Body of pancreas (tissue), 4 donors: Measurements from ENCODE around the gene ATXN7. TPM values are rescaled to one million over a fixed set of nuclear protein-coding genes. Genes with fewer than 3 reads are reported as not detected.

ENCODE experiments used
- ATAC-seq: fragments of 150-250 bp; one replicate; pipeline ENCODE4 v1.9.1; 2016
- DNase-seq, 4 donors: peaks; one replicate each; pipeline ENCODE4 v3.0.0-alpha.2; 2019
- H3K27ac ChIP-seq, 4 donors: fragments of 200-600 bp; sonication (generic); 1 replicate in 3 of 4; 2 replicates in 1 of 4; pipeline versions ENCODE4 v1.5.1 to v1.6.1; 2016 to 2019; ENCODE audit warnings: mild to moderate bottlenecking in 1 of 4, mixed read lengths in 1 of 4, moderate library complexity in 1 of 4
- H3K27me3 ChIP-seq, 2 donors: fragments of 200-600 bp; sonication (generic); one replicate each; pipeline ENCODE4 v1.6.0; 2016; ENCODE audit warnings: mild to moderate bottlenecking in 1 of 2
- H3K36me3 ChIP-seq, 2 donors: fragments of 200-600 bp; sonication (generic); replicated peaks in 1 of 2; 2 replicates each; pipeline ENCODE4 v1.5.1; 2016; ENCODE audit warnings: low read depth in 2 of 2; ENCODE audit not compliant: insufficient read depth in 1 of 2
- H3K4me1 ChIP-seq: fragments of 200-600 bp; sonication (generic); one replicate; pipeline ENCODE4 v1.6.0; 2016
- H3K4me3 ChIP-seq, 2 donors: fragments of 200-600 bp; sonication (generic); 1 replicate in 1 of 2; 2 replicates in 1 of 2; pipeline ENCODE4 v1.5.1; 2016 to 2019
- H3K9me3 ChIP-seq, 3 donors: fragments of 200-600 bp; sonication (generic); 1 replicate in 2 of 3; 2 replicates in 1 of 3; pipeline ENCODE4 v1.5.1; 2016
- CTCF ChIP-seq, 7 experiments: fragments of 450-650 bp in 4 of 7; fragments of 200-600 bp in 3 of 7; sonication (generic) in 3 of 7; IDR thresholded peaks; one replicate each; pipeline ENCODE4 v1.5.1; 2016 to 2019; ENCODE audit warnings: antibody characterized with exemption in 7 of 7
- POLR2A ChIP-seq, 3 donors: fragments of 450-650 bp; IDR thresholded peaks; one replicate each; pipeline ENCODE4 v1.6.1; 2016; ENCODE audit warnings: antibody characterized with exemption in 3 of 3, mild to moderate bottlenecking in 2 of 3
- WGBS, 2 donors: methylation state at CpG; one replicate each; pipeline ENCODE4 v1.1.5; 2017; 5-methylcytosine and 5-hydroxymethylcytosine counted together
- intact Hi-C: fragments of 100-400 bp; cut with DNase I; formaldehyde crosslinking; loops from one replicate; pipeline ENCODE4 v1.15.1; 2023
- total RNA-seq, 2 donors: library from RNA; depleted of rRNA; stranded (reverse); fragments of >200 nt; gene quantifications; one replicate each; pipeline ENCODE4 v1.1.0, GENCODE V29; 2016

Gene ATXN7
- total RNA-seq, 2 donors from 2014 or later, result 36.3 to 43.8 TPM

GRCh38 chr3:64031540-64032508 lies 168.2 kb downstream of the ATXN7 start:
- intact Hi-C loops, result loop anchor here (5.0 kb wide), 2 partner anchors 365 to 455 kb away; no protein-coding TSS in a partner anchor
- DNase-seq (no peak), ATAC-seq (no peak)
- 60% methylated on average over 13 of the region's 13 CpGs for WGBS, 2 donors
- TF ChIP-seq POLR2A (IDR thresholded peaks at IDR 0.05) (no peak), CTCF (IDR thresholded peaks at IDR 0.05) (no peak)
- no peaks in the 10 kb centered on the region for H3K27me3 ChIP-seq
- no peak overlapping the region for H3K4me3 ChIP-seq
- H3K36me3 ChIP-seq, result no peaks in the 10 kb centered on the region
- no peaks in the 10 kb centered on the region for H3K9me3 ChIP-seq
- peaks cover 6% of the 10 kb centered on the region for H3K4me1 ChIP-seq
- H3K27ac ChIP-seq, result no peak overlapping the region

- ATAC-seq (no peak), DNase-seq (no peak)
- H3K36me3 ChIP-seq, result no peaks in the 10 kb centered on the region
- H3K4me1 ChIP-seq, result peaks cover 6% of the 10 kb centered on the region
- TF ChIP-seq POLR2A (IDR thresholded peaks at IDR 0.05) (no peak), CTCF (IDR thresholded peaks at IDR 0.05) (no peak)
- no peaks in the 10 kb centered on the region for H3K9me3 ChIP-seq
- intact Hi-C loops, result loop anchor here (5.0 kb wide), 2 partner anchors 364 to 454 kb away; no protein-coding TSS in a partner anchor
- no peak overlapping the region for H3K27ac ChIP-seq
- H3K27me3 ChIP-seq, result no peaks in the 10 kb centered on the region
- WGBS, 2 donors, result 69 to 71% methylated on average over 2 of the region's 2 CpGs
- H3K4me3 ChIP-seq, result no peak overlapping the region
Observed at GRCh38 chr3:64033069-64033468, 169.4 kb downstream of the ATXN7 start.

- H3K4me3 ChIP-seq, result no peak overlapping the region
- no peak for ATAC-seq
- no peaks in the 10 kb centered on the region for H3K27me3 ChIP-seq
- TF ChIP-seq POLR2A (IDR thresholded peaks at IDR 0.05) (no peak), CTCF (IDR thresholded peaks at IDR 0.05) (no peak)
- intact Hi-C loops, result no loop called here
- no peaks in the 10 kb centered on the region for H3K4me1 ChIP-seq
- 96 to 99% methylated on average over 7 of the region's 7 CpGs for WGBS, 2 donors
- H3K27ac ChIP-seq, result no peak overlapping the region
- no peaks in the 10 kb centered on the region for H3K9me3 ChIP-seq
- no peak for DNase-seq
- no peaks in the 10 kb centered on the region for H3K36me3 ChIP-seq
Observed at GRCh38 chr3:64037084-64037483, 173.4 kb downstream of the ATXN7 start.

- ATAC-seq, result no peak
- Histone ChIP-seq H3K4me1 (no peaks in the 10 kb centered on the region), H3K9me3 (no peaks in the 10 kb centered on the region), H3K4me3 (no peak overlapping the region), H3K36me3 (no peaks in the 10 kb centered on the region), H3K27ac (no peak overlapping the region), H3K27me3 (no peaks in the 10 kb centered on the region)
- no peak for DNase-seq
- 48 to 51% methylated on average over 4 of the region's 4 CpGs for WGBS, 2 donors
- TF ChIP-seq CTCF (IDR thresholded peaks at IDR 0.05) (no peak), POLR2A (IDR thresholded peaks at IDR 0.05) (no peak)
- intact Hi-C loops, result no loop called here
Observed at GRCh38 chr3:64038253-64038767, 174.6 kb downstream of the ATXN7 start.
